ENCODE results near the gene TULP1.

The TULP1 gene

GRCh38 chr6:35454391-35455110, 58.1 kb downstream of the TULP1 start:
- no peak for DNase-seq

- no peak for DNase-seq
Measured at GRCh38 chr6:35453236-35453635, 59.5 kb downstream of the TULP1 start.

GRCh38 chr6:35452183-35453090, 60.3 kb downstream of the TULP1 start, which contains the start of gene FANCE:
Gene FANCE (plus strand): TSS chr6:35452338. CDS start chr6:35452546, 208 bp downstream.
- peak; percentile 97 for DNase-seq

GRCh38 chr6:35451354-35452182, 61.1 kb downstream of the TULP1 start:
- no peak for DNase-seq

- peak; percentile 44 for DNase-seq
Measured at GRCh38 chr6:35449287-35449881, 63.3 kb downstream of the TULP1 start.

- DNase-seq: no peak
Measured at GRCh38 chr6:35448191-35448590, 64.5 kb downstream of the TULP1 start.
